ENCODE measurements around the gene EME2. TPM values are rescaled to one million over a fixed set of nuclear protein-coding genes. Genes with fewer than 3 reads are reported as not detected.
A peak's percentile ranks its signal among the peaks of the same experiment; 100 is the strongest.

The EME2 gene
- total and polyA plus RNA-seq, 7 donors: 2.6 to 11.3 (median 5.2) TPM

GRCh38 chr16:1740234-1740633 lies 32.4 kb upstream of the EME2 start:
- intact Hi-C loops (cut with DNase I): no loop called here
- no peak overlapping the region for H3K4me3 ChIP-seq
- WGBS, 3 donors: 97% methylated on average over 33 of the region's 33 CpGs
- H3K36me3 ChIP-seq (ENCODE audit: insufficient read depth in 1 of 2, low read depth in 1 of 2): peaks cover 0 to 29% of the 10 kb centered on the region in 2 donors
- H3K27ac ChIP-seq: no peak overlapping the region
- DNase-seq: no peak
- no peaks in the 10 kb centered on the region for H3K27me3 ChIP-seq (ENCODE audit: insufficient read depth in 3 of 3, low read length in 2 of 3)
- no peak for TF ChIP-seq CTCF (IDR thresholded peaks at IDR 0.05)
- no peaks in the 10 kb centered on the region for H3K9me3 ChIP-seq
- no peaks in the 10 kb centered on the region for H3K4me1 ChIP-seq
- no peak for ATAC-seq

GRCh38 chr16:1740781-1741490 lies 31.7 kb upstream of the EME2 start:
- Histone ChIP-seq H3K9me3 (no peaks in the 10 kb centered on the region), H3K4me1 (no peaks in the 10 kb centered on the region), H3K4me3 (no peak overlapping the region), H3K27ac (no peak overlapping the region), H3K27me3 (ENCODE audit: insufficient read depth in 3 of 3, low read length in 2 of 3) (no peaks in the 10 kb centered on the region), H3K36me3 (ENCODE audit: insufficient read depth in 1 of 2, low read depth in 1 of 2) (peaks cover 0 to 36% of the 10 kb centered on the region in 2 donors)
- TF ChIP-seq CTCF (IDR thresholded peaks at IDR 0.05): no peak
- intact Hi-C loops (cut with DNase I): no loop called here
- 89 to 92% (median 89%) methylated on average over 28 to 30 of the region's 30 CpGs for WGBS, 3 donors
- ATAC-seq (peak in 2 of 4 donors; percentile 10 to 27), DNase-seq (no peak)

- H3K4me1 ChIP-seq: no peaks in the 10 kb centered on the region
- no peak overlapping the region for H3K27ac ChIP-seq
- H3K36me3 ChIP-seq (ENCODE audit: insufficient read depth in 1 of 2, low read depth in 1 of 2): peaks cover 0 to 43% of the 10 kb centered on the region in 2 donors
- no peak for TF ChIP-seq CTCF (IDR thresholded peaks at IDR 0.05)
- no peak overlapping the region for H3K4me3 ChIP-seq
- no peak for DNase-seq
- WGBS, 3 donors: 88 to 94% (median 91%) methylated on average over 19 of the region's 19 CpGs
- ATAC-seq: peak in 2 of 4 donors; percentile 10 to 14
- intact Hi-C loops (cut with DNase I): no loop called here
- H3K27me3 ChIP-seq (ENCODE audit: insufficient read depth in 3 of 3, low read length in 2 of 3): no peaks in the 10 kb centered on the region
- no peaks in the 10 kb centered on the region for H3K9me3 ChIP-seq
Measured at GRCh38 chr16:1741553-1742165, 31.0 kb upstream of the EME2 start.

GRCh38 chr16:1743376-1744337 lies 29.0 kb upstream of the EME2 start:
- no peaks in the 10 kb centered on the region for H3K27me3 ChIP-seq (ENCODE audit: insufficient read depth in 3 of 3, low read length in 2 of 3)
- peaks cover 0 to 63% of the 10 kb centered on the region in 2 donors for H3K36me3 ChIP-seq (ENCODE audit: insufficient read depth in 1 of 2, low read depth in 1 of 2)
- no peak overlapping the region for H3K4me3 ChIP-seq
- H3K4me1 ChIP-seq: no peaks in the 10 kb centered on the region
- intact Hi-C loops (cut with DNase I): no loop called here
- no peak overlapping the region for H3K27ac ChIP-seq
- ATAC-seq: no peak
- H3K9me3 ChIP-seq: no peaks in the 10 kb centered on the region
- no peak for DNase-seq
- WGBS, 3 donors: 90% methylated on average over 32 of the region's 32 CpGs
- TF ChIP-seq CTCF (IDR thresholded peaks at IDR 0.05): no peak

All from psoas muscle (tissue), 8 donors.